H9 (cell line): ENCODE data around the gene TCTN2. TPM values are rescaled to one million over a fixed set of nuclear protein-coding genes. Genes with fewer than 3 reads are reported as not detected.

ENCODE experiments used
- DNase-seq: peaks from one replicate; pipeline ENCODE4 v3.0.0-alpha.2; 2017
- H2AFZ ChIP-seq: one replicate; pipeline ENCODE4 v1.6.1; 2013; ENCODE audit warnings: mild to moderate bottlenecking, low read length, control low read depth, moderate library complexity
- H2AK5ac ChIP-seq: 2 replicates; pipeline ENCODE4 v1.6.1; 2013; ENCODE audit warnings: low read length, control low read depth, mixed read lengths; ENCODE audit not compliant: insufficient read length
- H2BK120ac ChIP-seq: one replicate; pipeline ENCODE4 v1.6.1; 2013; ENCODE audit warnings: low read depth, mild to moderate bottlenecking, low read length, control low read depth, inconsistent platforms; ENCODE audit not compliant: poor library complexity, severe bottlenecking
- H2BK12ac ChIP-seq: 2 replicates; pipeline ENCODE4 v1.6.1; 2013; ENCODE audit warnings: low read length, control low read depth, mixed read lengths, low read depth; ENCODE audit not compliant: insufficient read length
- H2BK15ac ChIP-seq: 2 replicates; pipeline ENCODE4 v1.6.1; 2013; ENCODE audit warnings: low read depth, low read length, control low read depth
- H2BK20ac ChIP-seq: one replicate; pipeline ENCODE4 v1.6.1; 2013; ENCODE audit warnings: low read depth, mild to moderate bottlenecking, low read length, control low read depth, inconsistent platforms; ENCODE audit not compliant: poor library complexity, severe bottlenecking
- H2BK5ac ChIP-seq: 2 replicates; pipeline ENCODE4 v1.6.1; 2013; ENCODE audit warnings: low read length, control low read depth, mixed read lengths; ENCODE audit not compliant: insufficient read length
- H3K14ac ChIP-seq: 2 replicates; pipeline ENCODE4 v1.6.1; 2013; ENCODE audit warnings: low read length, control low read depth; ENCODE audit not compliant: insufficient read depth
- H3K18ac ChIP-seq: 2 replicates; pipeline ENCODE4 v1.6.1; 2013; ENCODE audit warnings: low read depth, mild to moderate bottlenecking, mixed read lengths, low read length, control low read depth; ENCODE audit not compliant: insufficient read length
- H3K23ac ChIP-seq: 2 replicates; pipeline ENCODE4 v1.6.1; 2013; ENCODE audit warnings: low read length, control low read depth, mixed read lengths, low read depth; ENCODE audit not compliant: insufficient read length
- H3K23me2 ChIP-seq: 2 replicates; pipeline ENCODE4 v1.6.1; 2013; ENCODE audit warnings: low read depth, mild to moderate bottlenecking, mixed read lengths, low read length, control low read depth; ENCODE audit not compliant: insufficient read length, poor library complexity, severe bottlenecking
- H3K27ac ChIP-seq: 2 replicates; pipeline ENCODE4 v1.5.1; 2013; ENCODE audit warnings: low read length, control low read depth, mixed read lengths, low read depth; ENCODE audit not compliant: insufficient read length
- H3K27me3 ChIP-seq: 2 replicates; pipeline ENCODE4 v1.6.1; 2013; ENCODE audit warnings: low read length, control low read depth, inconsistent platforms; ENCODE audit not compliant: insufficient read depth
- H3K4ac ChIP-seq: 2 replicates; pipeline ENCODE4 v1.6.1; 2013; ENCODE audit warnings: low read depth, mild to moderate bottlenecking, control low read depth, inconsistent platforms, low read length, moderate library complexity
- H3K4me1 ChIP-seq: 2 replicates; pipeline ENCODE4 v1.6.1; 2013; ENCODE audit warnings: low read length, control low read depth, inconsistent platforms; ENCODE audit not compliant: insufficient read depth
- H3K4me2 ChIP-seq: 2 replicates; pipeline ENCODE4 v1.6.1; 2013; ENCODE audit warnings: low read length, control low read depth, mixed read lengths; ENCODE audit not compliant: insufficient read length, insufficient read depth
- H3K56ac ChIP-seq: 2 replicates; pipeline ENCODE4 v1.6.1; 2013; ENCODE audit warnings: low read depth, mild to moderate bottlenecking, mixed read lengths, low read length, control low read depth; ENCODE audit not compliant: insufficient read length
- H3K79me1 ChIP-seq: 2 replicates; pipeline ENCODE4 v1.6.1; 2013; ENCODE audit warnings: low read depth, mild to moderate bottlenecking, moderate library complexity, low read length, control low read depth, inconsistent platforms; ENCODE audit not compliant: insufficient read depth, poor library complexity, severe bottlenecking
- H3K79me2 ChIP-seq: 2 replicates; pipeline ENCODE4 v1.6.1; 2013; ENCODE audit warnings: low read length, control low read depth, inconsistent platforms; ENCODE audit not compliant: insufficient read depth
- H3K9ac ChIP-seq: 2 replicates; pipeline ENCODE4 v1.6.1; 2013; ENCODE audit warnings: low read length, control low read depth, mixed read lengths; ENCODE audit not compliant: insufficient read length; ENCODE audit errors: extremely low read depth
- H3K9me3 ChIP-seq: one replicate; pipeline ENCODE4 v1.6.1; 2013; ENCODE audit warnings: low read depth, low read length, inconsistent platforms; ENCODE audit not compliant: control insufficient read depth
- H3T11ph ChIP-seq: one replicate; pipeline ENCODE4 v1.6.1; 2013; ENCODE audit warnings: mild to moderate bottlenecking, low read length, control low read depth, inconsistent platforms
- H4K20me1 ChIP-seq: one replicate; pipeline ENCODE4 v1.6.1; 2013; ENCODE audit not compliant: control insufficient read depth, insufficient read length, insufficient read depth
- H4K5ac ChIP-seq: 2 replicates; pipeline ENCODE4 v1.6.1; 2013; ENCODE audit warnings: low read depth, mild to moderate bottlenecking, mixed read lengths, low read length, control low read depth; ENCODE audit not compliant: insufficient read length
- H4K8ac ChIP-seq: replicated peaks from 2 replicates; pipeline ENCODE4 v1.6.1; 2013; ENCODE audit warnings: low read length, control low read depth, mixed read lengths, low read depth; ENCODE audit not compliant: insufficient read length
- H4K91ac ChIP-seq: 2 replicates; pipeline ENCODE4 v1.6.1; 2013; ENCODE audit warnings: low read depth, mild to moderate bottlenecking, moderate library complexity, mixed read lengths, low read length, control low read depth; ENCODE audit not compliant: insufficient read length
- H3K27ac Mint-ChIP-seq, 3 experiments: 2 replicates in 2 of 3; 3 replicates in 1 of 3; pipeline ENCODE4 v1.8.0; 2020 to 2021; ENCODE audit warnings: mixed read lengths in 3 of 3, mild to moderate bottlenecking in 1 of 3, moderate library complexity in 1 of 3
- H3K27me3 Mint-ChIP-seq: 2 replicates; pipeline ENCODE4 v1.8.0; 2021; ENCODE audit warnings: low read depth, mild to moderate bottlenecking, moderate library complexity, mixed read lengths
- H3K36me3 Mint-ChIP-seq, 3 experiments: 2 replicates in 2 of 3; 3 replicates in 1 of 3; pipeline ENCODE4 v1.8.0; 2020 to 2021; ENCODE audit warnings: low read depth in 3 of 3, mixed read lengths in 3 of 3; ENCODE audit not compliant: insufficient read depth in 1 of 3
- H3K4me1 Mint-ChIP-seq, 2 experiments: 2 replicates each; pipeline ENCODE4 v1.8.0; 2020; ENCODE audit warnings: mixed read lengths in 2 of 2
- H3K4me3 Mint-ChIP-seq, 2 experiments: 2 replicates in 1 of 2; 3 replicates in 1 of 2; pipeline ENCODE4 v1.8.0; 2020 to 2021; ENCODE audit warnings: mild to moderate bottlenecking in 2 of 2, mixed read lengths in 2 of 2, moderate library complexity in 1 of 2
- H3K9me3 Mint-ChIP-seq, 2 experiments: 2 replicates in 1 of 2; 3 replicates in 1 of 2; pipeline ENCODE4 v1.8.0; 2020; ENCODE audit warnings: mild to moderate bottlenecking in 2 of 2, mixed read lengths in 2 of 2, moderate library complexity in 1 of 2
- CTCF ChIP-seq: fragments of 200-600 bp; sonication (generic); conservative IDR thresholded peaks from 3 replicates; pipeline ENCODE4 v1.8.0; 2021; ENCODE audit warnings: antibody characterized with exemption, mild to moderate bottlenecking
- WGBS: extraction: QIAGEN DNeasy Blood & Tissue Kit; methylation state at CpG from one replicate; pipeline ENCODE4 v1.1.7; 2013; ENCODE audit warnings: missing lambda C conversion rate, low lambda C conversion rate, mixed read lengths; ENCODE audit not compliant: insufficient read length; ENCODE audit errors: extremely low coverage; 5-methylcytosine and 5-hydroxymethylcytosine counted together
- total RNA-seq: library from RNA; stranded (reverse); gene quantifications from 2 replicates; pipeline ENCODE4 v1.2.1, GENCODE V29; 2021

Gene TCTN2
- total RNA-seq, 1 experiment from 2014 or later, result 7.4 TPM

DNA sequence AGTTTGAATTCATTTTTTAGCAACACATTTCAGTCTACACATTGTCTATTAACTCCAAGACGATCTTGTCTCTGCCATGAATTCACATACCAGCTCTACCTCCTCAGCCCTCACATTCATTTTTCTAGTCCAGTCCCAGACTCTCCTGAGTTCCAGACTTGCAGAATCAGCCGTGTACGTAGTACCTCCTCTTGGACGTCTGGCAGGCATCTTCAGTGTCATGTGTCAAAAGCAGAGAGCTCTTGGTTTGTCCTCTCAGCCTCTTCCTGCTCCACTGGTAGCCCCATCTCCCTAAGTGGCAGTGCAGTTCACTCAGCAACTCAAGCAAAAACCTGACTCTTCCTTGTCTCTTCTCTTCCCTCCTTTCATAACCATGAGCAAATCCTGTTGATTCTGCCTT, 14.5 kb upstream of the TCTN2 start:
- no peak for TF ChIP-seq CTCF
- no peak overlapping the region for H3K14ac ChIP-seq
- Mint-ChIP-seq H3K27me3 (no peaks in the 10 kb centered on the region), H3K9me3 (no peaks in the 10 kb centered on the region), H3K4me1 (no peaks in the 10 kb centered on the region), H3K27ac (peak overlapping the region in 1 of 3 experiments; percentile 33; a peak in 1 of 7 replicates), H3K4me3 (no peak overlapping the region), H3K36me3 (peaks cover 17 to 63% (median 50%) of the 10 kb centered on the region in 3 experiments; a peak in 6 of 7 replicates)
- H3K4ac ChIP-seq, result no peak overlapping the region
- H3T11ph ChIP-seq, result no peak overlapping the region
- no peaks in the 10 kb centered on the region for H3K79me1 ChIP-seq
- no peak overlapping the region for H3K18ac ChIP-seq
- no peak overlapping the region for H3K56ac ChIP-seq
- no peak overlapping the region for H2BK120ac ChIP-seq
- H2BK12ac ChIP-seq, result no peak overlapping the region
- no peaks in the 10 kb centered on the region for H3K23me2 ChIP-seq
- H2BK15ac ChIP-seq, result no peak overlapping the region
- no peak overlapping the region for H3K9ac ChIP-seq
- no peak overlapping the region for H3K4me2 ChIP-seq
- no peak overlapping the region for H4K91ac ChIP-seq
- no peak overlapping the region for H4K8ac ChIP-seq
- H3K23ac ChIP-seq, result no peak overlapping the region
- no peaks in the 10 kb centered on the region for H3K4me1 ChIP-seq
- no CpG with 5 or more reads among the region's 4 CpGs for whole genome bisulfite sequencing
- H3K27me3 ChIP-seq, result no peaks in the 10 kb centered on the region
- no peak overlapping the region for H2BK5ac ChIP-seq
- no peak overlapping the region for H2AK5ac ChIP-seq
- H4K20me1 ChIP-seq, result no peaks in the 10 kb centered on the region
- H3K9me3 ChIP-seq, result no peaks in the 10 kb centered on the region
- H3K79me2 ChIP-seq, result no peaks in the 10 kb centered on the region
- H3K27ac ChIP-seq, result no peak overlapping the region
- no peak overlapping the region for H2BK20ac ChIP-seq
- no peak overlapping the region for H2AFZ ChIP-seq
- DNase-seq, result no peak
- H4K5ac ChIP-seq, result no peak overlapping the region
